Measurements from ENCODE around the gene ERGIC1.
A peak's percentile ranks its signal among the peaks of the same experiment; 100 is the strongest.

The ERGIC1 gene

GRCh38 chr5:172943906-172944305 is 109.9 kb downstream of the ERGIC1 start:
- no peak for DNase-seq (ENCODE audit: low spot score)

- no peak for DNase-seq (ENCODE audit: low spot score)
Measured at GRCh38 chr5:172944741-172945140, 110.7 kb downstream of the ERGIC1 start.

GRCh38 chr5:172945151-172945550 is 111.1 kb downstream of the ERGIC1 start:
- DNase-seq (ENCODE audit: low spot score): no peak

GRCh38 chr5:172946146-172946545 is 112.1 kb downstream of the ERGIC1 start:
- no peak for DNase-seq (ENCODE audit: low spot score)

- no peak for DNase-seq (ENCODE audit: low spot score)
Measured at GRCh38 chr5:172949426-172949825, 115.4 kb downstream of the ERGIC1 start.

GRCh38 chr5:172950176-172950965 is 116.3 kb downstream of the ERGIC1 start:
- DNase-seq (ENCODE audit: low spot score): no peak

GRCh38 chr5:172951371-172952033 is 117.5 kb downstream of the ERGIC1 start:
- DNase-seq (ENCODE audit: low spot score): no peak

GRCh38 chr5:172952034-172952511 is 118.0 kb downstream of the ERGIC1 start:
- DNase-seq (ENCODE audit: low spot score): no peak

GRCh38 chr5:172953776-172954675 is 120.0 kb downstream of the ERGIC1 start:
- DNase-seq (ENCODE audit: low spot score): no peak

GRCh38 chr5:172954751-172955159 is 120.7 kb downstream of the ERGIC1 start:
- DNase-seq (ENCODE audit: low spot score): no peak

- DNase-seq (ENCODE audit: low spot score): no peak
Measured at GRCh38 chr5:172956228-172956627, 122.2 kb downstream of the ERGIC1 start.

- DNase-seq (ENCODE audit: low spot score): no peak
Measured at GRCh38 chr5:172956936-172957335, 122.9 kb downstream of the ERGIC1 start.

- DNase-seq (ENCODE audit: low spot score): no peak
Measured at GRCh38 chr5:172957458-172957857, 123.4 kb downstream of the ERGIC1 start.

- peak; percentile 72 for DNase-seq (ENCODE audit: low spot score)
Measured at GRCh38 chr5:172958331-172959046, 124.4 kb downstream of the ERGIC1 start.

- DNase-seq (ENCODE audit: low spot score): no peak
Measured at GRCh38 chr5:172959824-172960799, 126.1 kb downstream of the ERGIC1 start.

GRCh38 chr5:172969921-172970320 is 135.9 kb downstream of the ERGIC1 start:
- no peak for DNase-seq (ENCODE audit: low spot score)

GRCh38 chr5:172971482-172971881 is 137.4 kb downstream of the ERGIC1 start:
- no peak for DNase-seq (ENCODE audit: low spot score)

GRCh38 chr5:172972552-172972951 is 138.5 kb downstream of the ERGIC1 start:
- no peak for DNase-seq (ENCODE audit: low spot score)

GRCh38 chr5:172973127-172973916 is 139.3 kb downstream of the ERGIC1 start:
- DNase-seq (ENCODE audit: low spot score): no peak

All from SK-N-DZ (cell line).